ENCODE results near the gene SLX4IP.

The SLX4IP gene

DNA sequence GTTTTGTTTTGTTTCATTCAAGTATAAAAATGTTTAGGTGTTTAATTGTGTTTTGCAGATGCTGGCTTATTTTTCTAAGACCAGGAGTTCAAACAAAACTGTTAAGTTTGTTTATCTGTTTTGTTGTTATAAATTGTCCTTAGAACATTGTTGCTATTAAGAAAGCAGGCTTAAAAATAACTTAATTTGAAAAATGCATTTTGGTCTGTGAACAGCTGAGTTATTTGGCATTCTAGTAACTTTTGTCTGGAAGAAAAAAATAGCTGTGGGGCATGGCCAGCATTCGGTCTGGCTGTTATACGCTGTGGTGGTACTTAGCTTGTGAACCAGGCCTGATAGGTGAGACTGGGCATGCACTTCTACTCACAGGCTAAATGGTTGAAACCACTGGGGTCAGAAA lies 37.8 kb downstream of the SLX4IP start:
- Mint-ChIP-seq H3K27me3 (ENCODE audit: low read depth) (peaks cover 6% of the 10 kb centered on the region), H3K36me3 (ENCODE audit: low read depth) (peaks cover 3% of the 10 kb centered on the region), H3K4me3 (no peak overlapping the region), H3K4me1 (peaks cover 55% of the 10 kb centered on the region), H3K27ac (peak overlapping the region in 1 of 3 experiments; percentile 88), H3K9me3 (no peaks in the 10 kb centered on the region)
- TF ChIP-seq, protein P1, sequence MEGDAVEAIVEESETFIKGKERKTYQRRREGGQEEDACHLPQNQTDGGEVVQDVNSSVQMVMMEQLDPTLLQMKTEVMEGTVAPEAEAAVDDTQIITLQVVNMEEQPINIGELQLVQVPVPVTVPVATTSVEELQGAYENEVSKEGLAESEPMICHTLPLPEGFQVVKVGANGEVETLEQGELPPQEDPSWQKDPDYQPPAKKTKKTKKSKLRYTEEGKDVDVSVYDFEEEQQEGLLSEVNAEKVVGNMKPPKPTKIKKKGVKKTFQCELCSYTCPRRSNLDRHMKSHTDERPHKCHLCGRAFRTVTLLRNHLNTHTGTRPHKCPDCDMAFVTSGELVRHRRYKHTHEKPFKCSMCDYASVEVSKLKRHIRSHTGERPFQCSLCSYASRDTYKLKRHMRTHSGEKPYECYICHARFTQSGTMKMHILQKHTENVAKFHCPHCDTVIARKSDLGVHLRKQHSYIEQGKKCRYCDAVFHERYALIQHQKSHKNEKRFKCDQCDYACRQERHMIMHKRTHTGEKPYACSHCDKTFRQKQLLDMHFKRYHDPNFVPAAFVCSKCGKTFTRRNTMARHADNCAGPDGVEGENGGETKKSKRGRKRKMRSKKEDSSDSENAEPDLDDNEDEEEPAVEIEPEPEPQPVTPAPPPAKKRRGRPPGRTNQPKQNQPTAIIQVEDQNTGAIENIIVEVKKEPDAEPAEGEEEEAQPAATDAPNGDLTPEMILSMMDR (IDR thresholded peaks at IDR 0.05; ENCODE audit: unreplicated experiment in 3 of 3), result no peak

DNA sequence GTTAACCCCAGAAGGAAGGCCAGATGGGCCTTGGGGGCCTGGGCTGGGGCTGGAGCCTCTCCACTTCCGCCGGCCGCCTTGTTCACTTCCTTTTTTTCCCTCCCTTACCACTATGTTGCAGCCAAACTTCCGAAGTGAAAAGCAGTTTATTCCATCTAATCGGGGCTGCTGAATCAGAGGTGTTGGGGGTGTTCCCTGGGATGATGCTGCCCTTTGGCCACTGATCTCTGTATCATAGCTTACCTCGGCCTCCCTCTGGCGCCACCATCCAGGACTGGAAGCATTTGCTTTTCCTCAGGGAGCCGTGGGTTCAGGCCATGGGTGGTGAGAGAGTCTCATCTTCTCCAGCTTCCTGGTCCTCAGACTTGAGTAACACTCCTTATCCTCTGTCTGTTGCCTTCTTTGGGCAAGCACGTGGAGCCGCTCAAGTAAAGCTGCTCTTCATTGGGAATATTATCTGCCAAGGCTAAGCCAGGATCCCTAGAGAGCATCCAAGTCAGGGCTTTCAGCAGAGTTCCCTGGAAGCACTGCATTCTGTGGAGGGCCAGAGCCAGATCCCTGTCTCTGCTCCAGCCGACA lies 39.6 kb downstream of the SLX4IP start:
- Mint-ChIP-seq H3K4me1 (peaks cover 41% of the 10 kb centered on the region), H3K4me3 (no peak overlapping the region), H3K36me3 (ENCODE audit: low read depth) (peaks cover 3% of the 10 kb centered on the region), H3K9me3 (no peaks in the 10 kb centered on the region), H3K27ac (peak overlapping the region in 2 of 3 experiments; percentile 50 to 80), H3K27me3 (ENCODE audit: low read depth) (peaks cover 4% of the 10 kb centered on the region)
- TF ChIP-seq, protein P1 (IDR thresholded peaks at IDR 0.05; ENCODE audit: unreplicated experiment in 3 of 3), result no peak

DNA sequence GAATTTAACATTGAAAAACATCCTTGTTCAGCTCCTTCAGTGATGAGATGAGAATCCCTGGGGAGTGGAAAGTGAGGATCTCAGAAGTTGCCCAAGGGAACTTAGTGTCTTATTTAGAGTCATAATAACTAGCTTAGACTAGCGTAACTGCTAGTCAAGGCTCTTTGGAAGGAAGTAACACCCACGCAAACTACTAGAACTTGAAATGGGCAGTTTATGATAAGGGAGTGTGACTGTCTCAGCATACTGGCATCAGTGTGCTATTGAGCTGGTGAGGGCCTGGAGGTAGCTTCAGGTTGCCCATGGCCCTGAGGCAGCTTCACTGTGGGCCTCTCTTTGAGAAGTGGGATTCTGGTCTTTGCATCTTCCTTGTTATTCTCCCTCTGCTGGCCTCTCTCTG lies 40.1 kb downstream of the SLX4IP start:
- peaks cover 3% of the 10 kb centered on the region for H3K36me3 Mint-ChIP-seq (ENCODE audit: low read depth)
- TF ChIP-seq, protein P1 (IDR thresholded peaks at IDR 0.05; ENCODE audit: unreplicated experiment in 3 of 3), result no peak
- no peaks in the 10 kb centered on the region for H3K9me3 Mint-ChIP-seq
- H3K27me3 Mint-ChIP-seq (ENCODE audit: low read depth), result no peaks in the 10 kb centered on the region
- peaks cover 36% of the 10 kb centered on the region for H3K4me1 Mint-ChIP-seq
- no peak overlapping the region for H3K4me3 Mint-ChIP-seq
- peak overlapping the region in 1 of 3 experiments; percentile 80 for H3K27ac Mint-ChIP-seq

DNA sequence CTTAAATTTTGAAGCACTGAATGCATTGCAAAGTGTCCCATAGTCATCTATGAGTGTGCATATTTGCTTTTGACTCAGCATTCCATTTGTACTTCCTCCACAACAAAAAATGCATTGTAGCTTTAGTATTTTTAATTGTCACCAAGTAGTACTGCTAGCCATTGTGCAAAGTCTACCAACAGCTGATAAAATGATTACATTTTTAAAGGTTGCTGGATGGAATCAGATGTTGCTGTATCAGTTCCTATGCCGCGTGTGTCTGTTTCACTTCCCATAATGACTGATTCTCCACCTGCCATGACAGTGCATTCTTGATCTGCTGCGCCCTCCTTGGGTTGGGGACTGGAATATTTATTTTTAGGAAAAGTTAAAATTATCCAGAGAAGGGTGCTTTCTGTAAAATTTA lies 41.2 kb downstream of the SLX4IP start:
- Mint-ChIP-seq H3K27me3 (ENCODE audit: low read depth) (no peaks in the 10 kb centered on the region), H3K4me1 (peaks cover 36% of the 10 kb centered on the region), H3K4me3 (peak overlapping the region in 1 of 3 experiments; percentile 21), H3K36me3 (ENCODE audit: low read depth) (peaks cover 3% of the 10 kb centered on the region), H3K27ac (peak overlapping the region in 1 of 3 experiments; percentile 7), H3K9me3 (no peaks in the 10 kb centered on the region)
- TF ChIP-seq, protein P1 (IDR thresholded peaks at IDR 0.05; ENCODE audit: unreplicated experiment in 3 of 3), result no peak

DNA sequence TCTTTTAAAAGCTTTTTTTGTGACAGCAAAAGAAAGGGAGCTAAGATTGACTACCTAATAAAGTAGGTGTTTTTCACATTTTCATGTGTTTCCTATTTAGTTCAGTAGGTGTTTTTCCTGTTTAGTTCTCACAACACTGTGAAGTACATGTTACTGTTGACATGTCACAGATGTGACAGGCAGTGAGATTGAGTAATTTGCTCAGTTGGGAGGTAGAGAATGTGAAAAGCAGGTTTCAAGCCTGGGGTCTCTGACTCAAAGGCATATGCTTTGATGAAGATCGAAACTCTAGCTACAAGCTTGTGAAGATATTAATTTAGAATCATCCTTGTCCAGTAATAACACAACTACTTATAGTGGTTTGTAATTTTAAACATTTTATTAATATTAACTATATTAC lies 43.1 kb downstream of the SLX4IP start:
- Mint-ChIP-seq H3K9me3 (no peaks in the 10 kb centered on the region), H3K36me3 (ENCODE audit: low read depth) (no peaks in the 10 kb centered on the region), H3K27ac (no peak overlapping the region), H3K4me1 (peaks cover 41% of the 10 kb centered on the region), H3K4me3 (no peak overlapping the region), H3K27me3 (ENCODE audit: low read depth) (no peaks in the 10 kb centered on the region)
- TF ChIP-seq, protein P1 (IDR thresholded peaks at IDR 0.05; ENCODE audit: unreplicated experiment in 3 of 3), result no peak

DNA sequence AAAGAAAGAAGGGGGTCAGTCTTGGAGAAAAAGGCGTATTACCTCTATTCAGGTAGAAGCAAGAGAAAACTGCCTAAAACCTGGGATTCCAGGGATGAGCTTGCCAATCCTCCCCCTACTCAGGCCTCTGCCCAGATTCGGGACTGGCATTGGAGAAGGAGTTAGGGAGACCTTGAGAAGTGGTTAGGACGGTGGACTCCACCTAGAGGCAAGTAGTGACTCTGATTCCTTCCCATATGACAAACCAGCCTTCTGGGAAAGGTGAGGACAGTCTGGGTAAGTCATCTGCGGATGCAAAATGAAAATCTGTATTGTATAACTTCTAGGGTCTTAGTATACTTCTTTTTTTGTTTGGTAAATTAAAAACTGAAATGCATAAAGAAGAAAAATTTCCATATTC lies 43.8 kb downstream of the SLX4IP start:
- H3K9me3 Mint-ChIP-seq, result no peaks in the 10 kb centered on the region
- H3K27me3 Mint-ChIP-seq (ENCODE audit: low read depth), result no peaks in the 10 kb centered on the region
- H3K4me3 Mint-ChIP-seq, result no peak overlapping the region
- no peak overlapping the region for H3K27ac Mint-ChIP-seq
- TF ChIP-seq, protein P1 (IDR thresholded peaks at IDR 0.05; ENCODE audit: unreplicated experiment in 3 of 3), result no peak
- H3K4me1 Mint-ChIP-seq, result peaks cover 39% of the 10 kb centered on the region
- H3K36me3 Mint-ChIP-seq (ENCODE audit: low read depth), result no peaks in the 10 kb centered on the region
